CD4-positive, alpha-beta T cell treated with Interleukin-17A for 4 hours (primary cell): ENCODE measurements around the gene PLCG2.

Experiments used
- DNase-seq: peaks from one replicate; pipeline ENCODE4 v3.0.0-alpha.2; 2020; ENCODE audit warnings: mixed read lengths

Gene PLCG2

GRCh38 chr16:81817789-81818567 is 38.9 kb downstream of the PLCG2 start:
- no peak for DNase-seq

GRCh38 chr16:81818568-81818896 is 39.4 kb downstream of the PLCG2 start:
- DNase-seq, result no peak

GRCh38 chr16:81818905-81819304 is 39.8 kb downstream of the PLCG2 start:
- DNase-seq, result no peak

DNA sequence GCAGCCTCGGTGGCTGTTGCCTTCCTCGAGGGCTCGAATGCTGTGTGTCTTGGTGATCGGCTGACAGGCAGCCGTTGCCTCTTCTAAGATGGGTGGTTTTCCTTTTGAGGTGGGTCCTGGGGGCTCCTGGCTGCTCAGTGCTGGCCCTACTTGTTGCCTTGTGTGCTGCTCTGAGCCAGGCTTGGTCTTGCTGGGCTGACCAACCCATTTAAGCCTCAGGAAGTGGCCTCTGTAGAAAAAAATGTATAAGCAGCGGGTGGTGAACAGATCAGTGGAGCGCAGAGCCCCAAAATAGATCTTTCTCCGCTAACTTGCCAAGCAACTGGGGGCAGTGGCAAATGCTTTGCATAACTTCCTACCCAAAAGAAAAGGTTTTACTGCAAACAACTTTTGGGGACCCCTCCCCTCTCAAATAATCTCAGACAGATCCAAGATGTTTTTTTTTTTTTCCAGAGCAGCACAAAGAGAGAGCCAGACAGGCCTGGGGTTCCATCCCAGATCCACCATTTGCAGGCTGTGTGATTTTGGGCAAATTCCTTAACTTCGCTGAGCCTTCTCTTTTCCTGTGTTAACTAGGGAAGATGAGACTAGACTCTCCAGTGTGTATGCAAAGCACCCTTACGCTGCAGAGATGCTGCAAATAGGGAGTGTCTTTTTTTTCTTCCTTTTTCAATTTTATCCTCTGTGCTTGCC is 42.5 kb downstream of the PLCG2 start:
- no peak for DNase-seq

- DNase-seq, result no peak
Measured at GRCh38 chr16:81823111-81823510, 44.0 kb downstream of the PLCG2 start.

GRCh38 chr16:81823734-81824133 is 44.6 kb downstream of the PLCG2 start:
- DNase-seq, result no peak

- DNase-seq, result no peak
Measured at GRCh38 chr16:81826523-81826922, 47.4 kb downstream of the PLCG2 start.

DNA sequence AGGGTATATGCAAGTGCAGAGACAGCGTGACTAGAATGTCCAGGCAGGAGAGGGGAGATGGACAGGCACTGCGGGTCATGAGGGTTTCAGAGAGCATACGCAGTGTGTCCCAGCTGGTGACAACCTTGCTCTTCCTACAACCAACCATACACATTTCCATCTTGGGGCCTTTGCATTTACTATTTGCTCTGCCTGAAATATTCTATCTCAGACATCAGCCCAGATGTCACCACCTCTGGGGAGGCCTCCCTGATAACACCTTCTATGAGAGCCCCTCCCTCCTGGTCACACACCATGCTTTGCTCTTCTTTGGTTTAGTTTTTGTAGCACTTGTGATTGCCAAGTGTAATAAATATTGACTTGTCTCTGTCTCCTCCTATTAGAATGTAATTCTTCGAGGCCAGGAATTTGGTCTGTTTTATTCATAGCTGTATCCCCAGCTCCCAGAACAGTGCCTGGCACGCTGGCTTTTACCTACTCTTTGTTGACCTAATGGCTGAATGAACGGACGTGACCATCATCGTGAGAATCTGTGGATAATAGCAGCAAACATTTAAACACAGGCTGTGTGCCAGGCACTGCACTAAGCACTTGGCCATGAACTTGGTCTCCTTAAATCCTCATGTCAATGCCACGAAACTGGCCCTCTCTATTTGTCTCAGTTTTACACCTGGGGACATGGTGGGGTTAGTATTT is 51.9 kb downstream of the PLCG2 start:
- DNase-seq, result no peak

- DNase-seq, result peak; percentile 21
Measured at GRCh38 chr16:81831722-81832126, 52.6 kb downstream of the PLCG2 start.

- no peak for DNase-seq
Measured at GRCh38 chr16:81832801-81833547, 53.9 kb downstream of the PLCG2 start.

DNA sequence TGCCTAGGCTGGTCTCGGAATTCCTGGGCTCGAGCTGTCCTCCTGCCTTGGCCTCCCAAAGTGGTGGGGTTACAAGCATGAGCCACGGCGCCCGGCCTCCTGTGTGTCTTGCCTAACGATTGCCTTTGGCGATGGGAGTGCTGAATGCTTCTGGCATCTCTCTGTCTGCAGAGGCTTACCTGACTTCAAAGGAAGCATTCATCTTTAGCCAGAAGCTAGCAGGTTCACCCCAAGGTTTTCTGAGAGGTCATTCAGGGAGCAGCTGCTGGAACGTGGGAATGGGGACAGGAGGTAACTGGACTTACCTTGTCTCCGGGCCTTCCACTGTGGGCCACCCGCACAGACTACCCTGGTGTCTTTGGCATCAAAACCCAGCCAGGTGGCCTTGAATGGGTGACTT is 54.7 kb downstream of the PLCG2 start:
- no peak for DNase-seq

DNA sequence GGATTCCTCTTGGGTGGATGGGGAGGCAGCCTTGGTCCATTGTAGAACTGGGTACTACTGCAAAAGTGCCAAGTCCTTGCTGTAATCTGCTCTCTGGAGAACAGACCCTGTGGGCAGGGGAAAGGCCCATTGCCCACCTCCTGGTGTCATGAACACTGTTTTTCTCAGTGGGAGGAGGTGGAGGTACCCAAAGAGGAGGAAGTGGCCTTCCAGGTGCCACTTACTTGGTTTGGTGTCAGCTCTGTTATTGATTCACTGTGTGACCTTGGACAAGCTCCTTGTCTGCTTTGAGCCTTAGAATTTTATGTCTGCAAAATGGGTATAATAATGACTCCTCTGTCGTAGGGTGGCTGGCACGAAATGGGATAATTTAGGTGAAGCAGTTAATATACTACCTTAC is 55.8 kb downstream of the PLCG2 start:
- no peak for DNase-seq

DNA sequence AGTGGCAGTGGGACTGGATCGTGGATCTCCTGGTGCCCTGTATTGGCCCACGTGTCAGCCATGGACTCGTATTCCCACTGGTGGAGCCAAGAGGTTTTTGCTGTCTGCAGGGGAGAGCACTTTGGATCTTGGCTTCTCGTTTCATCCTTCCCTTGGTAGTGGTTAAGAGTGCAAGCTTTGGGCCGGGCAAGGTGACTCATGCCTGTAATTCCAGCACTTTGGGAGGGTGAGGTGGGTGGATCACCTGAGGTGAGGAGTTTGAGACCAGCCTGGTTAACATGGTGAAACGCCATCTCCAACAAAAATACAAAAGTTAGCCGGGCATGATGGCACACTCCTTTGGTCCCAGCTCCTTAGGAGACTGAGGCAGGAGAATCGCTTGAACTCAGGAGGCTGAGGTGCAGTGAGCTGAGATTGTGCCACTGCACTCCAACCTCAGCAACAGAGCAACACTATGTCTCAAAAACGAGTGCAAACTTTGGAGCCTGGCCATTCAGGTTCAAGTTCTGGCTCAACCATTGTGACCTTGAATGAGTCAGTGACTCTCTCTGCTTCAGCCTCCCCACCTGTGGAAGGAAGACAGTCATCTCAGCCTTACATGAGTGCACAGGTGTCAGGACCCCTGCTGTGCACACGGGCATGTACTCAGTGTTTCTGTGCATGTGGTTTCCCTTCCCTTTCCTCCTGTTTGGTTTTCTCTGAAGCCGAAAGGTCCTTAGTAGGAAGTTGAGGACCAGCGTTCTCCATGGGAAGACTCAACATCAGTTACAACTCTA is 57.4 kb downstream of the PLCG2 start:
- no peak for DNase-seq

DNA sequence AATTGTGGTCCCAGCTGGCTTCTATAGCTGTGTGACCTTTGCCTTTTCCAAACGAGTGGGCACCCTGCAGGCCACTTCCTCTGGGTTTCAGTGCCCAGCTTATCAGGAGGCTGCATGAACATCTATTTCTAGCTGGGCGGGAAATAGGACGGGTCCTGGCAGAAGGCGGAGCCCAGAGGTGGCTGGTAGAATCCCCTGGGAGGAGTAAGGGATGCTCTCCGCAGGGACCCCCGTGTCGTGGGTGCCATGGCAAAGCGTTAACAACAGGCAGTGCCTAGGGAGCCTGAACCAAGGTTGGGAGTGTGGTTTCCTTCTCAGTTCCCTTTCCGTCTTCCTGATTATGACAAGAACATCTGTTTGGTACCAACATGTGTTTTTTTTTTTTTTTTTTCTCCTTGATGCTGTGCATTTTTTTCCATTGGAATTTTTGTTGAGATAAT is 58.2 kb downstream of the PLCG2 start:
- DNase-seq, result no peak

DNA sequence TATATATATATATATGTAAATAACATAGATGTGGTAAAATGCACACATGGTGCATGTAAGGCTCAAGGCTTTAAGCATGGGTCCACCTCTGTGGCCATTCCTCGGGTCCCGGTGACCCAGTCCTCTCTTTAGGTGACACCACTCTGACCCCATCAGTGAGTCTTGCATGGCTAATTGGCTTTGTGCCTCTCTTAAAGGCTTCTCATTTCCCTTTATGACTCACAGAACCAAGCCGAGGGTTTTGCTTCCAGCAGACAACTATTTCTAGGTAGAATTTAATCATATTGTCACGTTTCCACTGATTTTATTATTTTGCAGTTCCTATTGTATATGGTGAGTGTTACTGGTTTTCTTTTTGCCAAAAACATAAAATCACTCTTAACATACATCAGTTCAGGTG is 59.7 kb downstream of the PLCG2 start:
- DNase-seq, result no peak

- DNase-seq, result no peak
Measured at GRCh38 chr16:81841722-81842121, 62.6 kb downstream of the PLCG2 start.

DNA sequence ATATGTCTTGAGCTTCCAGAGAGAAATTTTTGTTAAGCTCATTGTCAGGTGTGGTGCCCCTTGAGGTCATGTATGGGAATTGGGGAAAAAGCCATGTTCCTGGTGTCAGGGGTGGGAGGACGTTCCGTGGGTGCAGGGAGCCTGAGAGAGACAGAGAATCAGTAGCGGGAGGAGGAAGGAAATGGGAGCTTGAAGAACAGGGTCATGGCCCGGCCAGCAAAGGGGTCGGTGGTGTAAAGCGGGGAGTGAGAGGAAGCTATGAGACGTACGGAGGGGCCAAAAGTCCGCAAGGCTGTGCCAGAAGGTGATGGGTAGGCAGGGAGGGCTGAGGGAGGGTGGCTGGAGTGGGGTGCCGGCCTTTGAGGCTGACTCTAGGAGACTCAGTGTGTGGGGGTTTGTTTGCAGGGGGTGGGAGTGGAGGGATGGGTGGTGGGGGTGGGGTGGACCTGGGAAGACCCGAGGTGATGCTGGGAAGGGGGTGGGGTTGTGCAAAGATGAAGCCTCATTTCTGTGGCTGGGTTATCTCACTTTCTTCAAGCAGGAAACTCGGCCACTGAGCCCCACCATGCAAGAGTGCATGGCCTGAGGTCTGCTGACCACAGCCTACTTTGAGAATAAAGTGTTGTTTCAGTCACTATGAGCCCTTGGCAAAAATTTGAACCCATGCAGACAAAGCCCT is 63.6 kb downstream of the PLCG2 start:
- DNase-seq, result no peak

DNA sequence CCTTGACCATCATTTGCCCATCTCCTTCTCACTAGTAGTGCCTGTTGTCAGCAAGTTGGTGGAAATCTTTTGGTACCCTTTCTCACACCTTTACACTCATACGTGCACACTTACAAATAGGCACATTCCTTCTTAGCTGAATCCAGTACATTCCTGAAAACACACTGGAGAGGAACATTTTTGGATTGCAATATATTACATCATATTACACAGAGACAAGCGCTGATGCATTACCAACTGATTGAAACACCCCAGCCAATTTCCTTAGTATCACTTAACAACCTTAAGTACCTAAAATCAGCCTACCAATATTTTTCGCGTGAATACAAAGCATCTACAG is 64.1 kb downstream of the PLCG2 start:
- no peak for DNase-seq

- DNase-seq, result no peak
Measured at GRCh38 chr16:81843683-81844082, 64.6 kb downstream of the PLCG2 start.

DNA sequence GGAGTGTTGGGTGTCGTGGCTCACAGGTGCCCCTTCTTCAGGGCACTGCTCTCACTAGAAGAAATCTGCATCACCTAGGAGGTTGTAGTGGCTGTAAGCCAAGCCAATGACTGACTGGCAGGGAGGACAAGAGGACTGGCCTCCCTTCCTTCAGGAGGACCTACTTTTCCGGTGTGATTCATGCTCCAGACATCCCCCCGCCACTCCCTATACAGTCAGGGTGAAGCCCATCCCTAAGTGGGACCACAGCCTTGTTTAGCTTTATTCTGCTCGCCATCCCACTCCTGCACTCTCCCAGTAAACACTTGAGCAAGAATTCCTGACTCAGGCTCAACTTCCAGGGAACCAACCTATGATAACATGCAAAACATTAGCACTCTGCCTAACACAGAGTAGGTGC is 67.0 kb downstream of the PLCG2 start:
- DNase-seq, result no peak

GRCh38 chr16:81848306-81848853 is 69.3 kb downstream of the PLCG2 start:
- DNase-seq, result no peak
